GM12878 (cell line): Measurements from ENCODE around the gene JMJD7. TPM values are rescaled to one million over a fixed set of nuclear protein-coding genes. Genes with fewer than 3 reads are reported as not detected.
A peak's percentile ranks its signal among the peaks of the same experiment; 100 is the strongest.

Experiments
- ATAC-seq: fragments of 200-7000 bp; cut with Tn5 transposase; 3 replicates; pipeline ENCODE4 v1.9.1; 2020; ENCODE audit warnings: mild to moderate bottlenecking, moderate library complexity
- BruUV-seq: library from RNA; stranded (reverse); fragments of 400-500 nt; replicated peaks from 2 replicates; lab custom pipeline; 2021; lab: Mats Ljungman, UMichigan
- CTCF ChIA-PET: fragments of 300-600 bp; sonication (Branson Sonifier 250); formaldehyde crosslinking; extraction: SDS; loops from one replicate; lab custom pipeline; 2021; ENCODE audit warnings: inconsistent platforms; lab: Yijun Ruan, JAX
- POLR2A ChIA-PET: fragments of 350-600 bp; formaldehyde crosslinking; extraction: SDS; loops from one replicate; lab custom pipeline; 2021; ENCODE audit warnings: inconsistent platforms; lab: Charles Lee
- RAD21 ChIA-PET: fragments of 300-600 bp; sonication (Branson Sonifier 250); formaldehyde crosslinking; loops from one replicate; lab custom pipeline; 2023; ENCODE audit warnings: antibody characterized with exemption; ENCODE audit not compliant: unreplicated experiment; lab: Charles Lee
- SMC1A ChIA-PET: fragments of 300-600 bp; sonication (Branson Sonifier 250); formaldehyde crosslinking; loops from one replicate; lab custom pipeline; 2023; ENCODE audit not compliant: unreplicated experiment, uncharacterized antibody; lab: Charles Lee
- DNase-seq: peaks from one replicate; pipeline ENCODE4 v3.0.0-alpha.2; 2011; ENCODE audit warnings: low read depth, low spot score
- FAIRE-seq: peaks from 3 replicates; lab custom pipeline; 2011; peaks lifted over from hg19 to GRCh38; lab: Jason Lieb, UNC
- H2AFZ ChIP-seq: 2 replicates; pipeline ENCODE4 v1.6.0; 2011; ENCODE audit warnings: low read depth, low read length, control low read depth; ENCODE audit not compliant: control insufficient read depth
- H3K27ac ChIP-seq: 2 replicates; pipeline ENCODE4 v1.5.1; 2011; ENCODE audit warnings: control low read depth; ENCODE audit not compliant: control insufficient read depth, insufficient read depth
- H3K27me3 ChIP-seq, 2 experiments: replicated peaks in 1 of 2; 2 replicates each; pipeline versions ENCODE4 v1.6.0 to v1.6.1; 2011; ENCODE audit warnings: low read length in 1 of 2; ENCODE audit not compliant: control insufficient read depth in 2 of 2, insufficient read depth in 2 of 2
- H3K36me3 ChIP-seq, 2 experiments: 2 replicates each; pipeline ENCODE4 v1.5.1; 2011; ENCODE audit warnings: low read length in 1 of 2; ENCODE audit not compliant: control insufficient read depth in 2 of 2, insufficient read depth in 2 of 2
- H3K4me1 ChIP-seq: 2 replicates; pipeline ENCODE4 v1.6.1; 2011; ENCODE audit warnings: mild to moderate bottlenecking, low read length, moderate library complexity, mixed read lengths; ENCODE audit not compliant: control insufficient read depth, insufficient read depth
- H3K4me2 ChIP-seq: 2 replicates; pipeline ENCODE4 v1.6.0; 2011; ENCODE audit warnings: control low read depth; ENCODE audit not compliant: control insufficient read depth, insufficient read depth
- H3K4me3 ChIP-seq: fragments of 200-600 bp; sonication (generic); 2 replicates; pipeline ENCODE4 v1.5.1; 2016
- H3K79me2 ChIP-seq: 2 replicates; pipeline ENCODE4 v1.6.0; 2011; ENCODE audit warnings: low read length; ENCODE audit not compliant: control insufficient read depth, insufficient read depth
- H3K9ac ChIP-seq: 2 replicates; pipeline ENCODE4 v1.8.0; 2011; ENCODE audit warnings: low read length, control low read depth, mixed read lengths; ENCODE audit not compliant: control insufficient read depth, insufficient read depth
- H3K9me3 ChIP-seq: replicated peaks from 3 replicates; pipeline ENCODE4 v1.5.1; 2011; ENCODE audit warnings: mild to moderate bottlenecking, low read length; ENCODE audit not compliant: control insufficient read depth, insufficient read depth
- H4K20me1 ChIP-seq: 2 replicates; pipeline ENCODE4 v1.6.0; 2011; ENCODE audit not compliant: control insufficient read depth, insufficient read depth
- YY1 ChIP-seq: IDR thresholded peaks from 2 replicates; pipeline ENCODE4 v1.6.1; 2011; ENCODE audit warnings: low read depth, mild to moderate bottlenecking, low read length
- WGBS: methylation state at CpG from one replicate; pipeline ENCODE4 v1.1.6; 2016; ENCODE audit warnings: low lambda C conversion rate; ENCODE audit not compliant: insufficient replicate concordance, insufficient coverage; ENCODE audit errors: missing lambda C conversion rate; 5-methylcytosine and 5-hydroxymethylcytosine counted together
- in situ Hi-C: fragments of 300-500 bp; cut with MboI; formaldehyde crosslinking; loops from 9 replicates; pipeline ENCODE4 v1.14.3; 2018; ENCODE audit warnings: mixed read lengths
- intact Hi-C: fragments of 100-400 bp; cut with micrococcal nuclease; formaldehyde crosslinking; loops from one replicate; pipeline ENCODE4 v1.14.2; 2022; ENCODE audit not compliant: unreplicated experiment
- polyA plus RNA-seq, 11 experiments: library from polyadenylated mRNA; depleted of rRNA in 4 of 11; unstranded in 6 of 11; stranded (reverse) in 5 of 11; fragments of >200 nt; fragmentation: Nextera tagmentation in 4 of 11; fragmentation: Illumina TruSeq in 1 of 11; extraction: Ambion mirVana in 4 of 11; extraction: Trizol in 1 of 11; gene quantifications; 1 replicate in 1 of 11; 2 replicates in 10 of 11; pipeline versions ENCODE4 v1.2.1 to v1.2.3, GENCODE V29; 2011 to 2016; ENCODE audit warnings: inconsistent platforms in 2 of 11, missing spikeins in 2 of 11, low read depth in 1 of 11
- total RNA-seq, 4 experiments: library from RNA; depleted of rRNA in 3 of 4; stranded (reverse); fragments of >200 nt in 3 of 4; fragmentation: Illumina TruSeq in 1 of 4; extraction: Trizol in 1 of 4; gene quantifications; 2 replicates each; pipeline versions ENCODE4 v1.2.1 to v1.2.3, GENCODE V29; 2013 to 2021
- TF ChIP-seq, protein P1 (sequence below): fragments of 450-650 bp; formaldehyde crosslinking; IDR thresholded peaks from 2 replicates; pipeline ENCODE4 v1.4.0; 2020; ENCODE audit warnings: mild to moderate bottlenecking, moderate library complexity

JMJD7 gene
- total and polyA plus RNA-seq, 10 of the 15 experiments (the other 5 are each of a cell fraction or from before 2014, with no cell fraction given): 0.79 to 12.2 (median 6.5) TPM

DNA sequence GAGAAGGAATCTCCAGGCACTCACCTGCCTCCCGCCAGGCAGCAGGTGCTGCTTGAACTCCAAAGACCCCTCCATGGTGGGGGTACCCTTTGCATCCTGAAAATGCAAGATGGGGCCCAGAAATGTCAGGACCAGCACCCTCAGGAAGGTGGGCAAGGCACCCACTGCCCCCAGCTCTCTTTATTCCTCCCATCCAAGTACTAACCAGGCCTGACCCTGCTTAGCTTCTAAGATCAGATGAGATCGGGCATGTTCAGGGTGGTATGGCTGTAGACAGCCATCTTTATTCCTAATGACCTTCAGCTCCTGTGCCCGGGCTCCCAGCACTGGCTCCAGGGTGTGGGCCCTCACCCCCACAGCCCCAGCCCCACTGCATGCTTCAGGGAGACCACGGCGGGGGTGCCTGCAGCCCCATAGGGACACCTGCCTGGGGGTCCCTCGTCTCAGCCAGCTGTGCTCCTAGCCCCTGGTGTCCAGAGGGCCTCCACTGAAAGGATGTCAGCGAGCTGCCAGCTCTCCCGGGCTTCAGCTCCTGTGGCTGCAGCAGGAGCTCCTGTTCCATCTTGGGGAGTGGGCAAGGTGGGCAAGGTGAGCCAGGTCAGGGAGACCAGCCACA, 24.0 kb downstream of the JMJD7 start:
- Histone ChIP-seq H3K9me3 (no peaks in the 10 kb centered on the region), H3K36me3 (no peaks in the 10 kb centered on the region; a peak in 1 of 4 replicates), H3K27ac (no peak overlapping the region)
- 0 out of 2 replicates have a peak, but pooled peaks have one; percentile 14 for TF ChIP-seq YY1
- TF ChIP-seq, protein P1, sequence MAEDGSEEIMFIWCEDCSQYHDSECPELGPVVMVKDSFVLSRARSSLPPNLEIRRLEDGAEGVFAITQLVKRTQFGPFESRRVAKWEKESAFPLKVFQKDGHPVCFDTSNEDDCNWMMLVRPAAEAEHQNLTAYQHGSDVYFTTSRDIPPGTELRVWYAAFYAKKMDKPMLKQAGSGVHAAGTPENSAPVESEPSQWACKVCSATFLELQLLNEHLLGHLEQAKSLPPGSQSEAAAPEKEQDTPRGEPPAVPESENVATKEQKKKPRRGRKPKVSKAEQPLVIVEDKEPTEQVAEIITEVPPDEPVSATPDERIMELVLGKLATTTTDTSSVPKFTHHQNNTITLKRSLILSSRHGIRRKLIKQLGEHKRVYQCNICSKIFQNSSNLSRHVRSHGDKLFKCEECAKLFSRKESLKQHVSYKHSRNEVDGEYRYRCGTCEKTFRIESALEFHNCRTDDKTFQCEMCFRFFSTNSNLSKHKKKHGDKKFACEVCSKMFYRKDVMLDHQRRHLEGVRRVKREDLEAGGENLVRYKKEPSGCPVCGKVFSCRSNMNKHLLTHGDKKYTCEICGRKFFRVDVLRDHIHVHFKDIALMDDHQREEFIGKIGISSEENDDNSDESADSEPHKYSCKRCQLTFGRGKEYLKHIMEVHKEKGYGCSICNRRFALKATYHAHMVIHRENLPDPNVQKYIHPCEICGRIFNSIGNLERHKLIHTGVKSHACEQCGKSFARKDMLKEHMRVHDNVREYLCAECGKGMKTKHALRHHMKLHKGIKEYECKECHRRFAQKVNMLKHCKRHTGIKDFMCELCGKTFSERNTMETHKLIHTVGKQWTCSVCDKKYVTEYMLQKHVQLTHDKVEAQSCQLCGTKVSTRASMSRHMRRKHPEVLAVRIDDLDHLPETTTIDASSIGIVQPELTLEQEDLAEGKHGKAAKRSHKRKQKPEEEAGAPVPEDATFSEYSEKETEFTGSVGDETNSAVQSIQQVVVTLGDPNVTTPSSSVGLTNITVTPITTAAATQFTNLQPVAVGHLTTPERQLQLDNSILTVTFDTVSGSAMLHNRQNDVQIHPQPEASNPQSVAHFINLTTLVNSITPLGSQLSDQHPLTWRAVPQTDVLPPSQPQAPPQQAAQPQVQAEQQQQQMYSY (CRISPR knock-in tag): no peak
- TF ChIP-seq, all 136 proteins: peak for 1
- WGBS: 44% methylated on average over 8 of the region's 8 CpGs
- no peak for FAIRE-seq
- H3K4me3 ChIP-seq: no peak overlapping the region
- ChIA-PET POLR2A (no interaction called here), SMC1A (no interaction called here), RAD21 (no interaction called here), CTCF (interaction anchor here (0.6 kb wide), 1 partner anchor 28 kb away, joined by 4 read pairs; no protein-coding TSS in a partner anchor)
- no peak for DNase-seq
- H4K20me1 ChIP-seq: no peaks in the 10 kb centered on the region; the same call in 1 of the 2 replicates
- H3K27me3 ChIP-seq: no peaks in the 10 kb centered on the region
- no peaks in the 10 kb centered on the region for H3K4me1 ChIP-seq
- intact Hi-C loops (no loop called here), in situ Hi-C loops (no loop called here)
- no peak overlapping the region for H3K4me2 ChIP-seq
- H2AFZ ChIP-seq: no peak overlapping the region
- no peak for ATAC-seq
- H3K9ac ChIP-seq: no peak overlapping the region
- BruUV-seq: no TSS peak
- H3K79me2 ChIP-seq: no peaks in the 10 kb centered on the region
